K562 (cell line): ENCODE measurements around the gene CCR2. TPM values are rescaled to one million over a fixed set of nuclear protein-coding genes. Genes with fewer than 3 reads are reported as not detected.

Experiments
- DEAF1 ChIP-seq: fragments of 450-650 bp; formaldehyde crosslinking; IDR thresholded peaks from 2 replicates; pipeline ENCODE4 v1.4.0; 2020; ENCODE audit warnings: mild to moderate bottlenecking, moderate library complexity
- HINFP ChIP-seq: fragments of 450-650 bp; conservative IDR thresholded peaks from 2 replicates; pipeline ENCODE4 v1.6.1; 2016; ENCODE audit warnings: missing genetic modification characterization, low read depth, mild to moderate bottlenecking, control low read depth, missing compliant biosample characterization
- KAT8 ChIP-seq: fragments of 450-650 bp; IDR thresholded peaks from 2 replicates; pipeline ENCODE4 v1.6.1; 2016; ENCODE audit warnings: low read depth, mild to moderate bottlenecking
- MTF1 ChIP-seq: fragments of 250-450 bp; sonication (Bioruptor Pico); IDR thresholded peaks from 2 replicates; pipeline ENCODE4 v1.9.0; 2021; ENCODE audit warnings: moderate library complexity, mild to moderate bottlenecking, inconsistent platforms, borderline replicate concordance
- NUFIP1 ChIP-seq: fragments of 450-650 bp; IDR thresholded peaks from 2 replicates; pipeline ENCODE4 v1.6.1; 2018; ENCODE audit not compliant: partially characterized antibody
- PBX2 ChIP-seq, 2 experiments: IDR thresholded peaks in 1 of 2; conservative IDR thresholded peaks in 1 of 2; 2 replicates each; pipeline ENCODE4 v1.6.1; 2016; ENCODE audit warnings: low read depth in 2 of 2, mild to moderate bottlenecking in 1 of 2, missing compliant biosample characterization in 1 of 2, missing genetic modification characterization in 1 of 2, moderate library complexity in 1 of 2
- TCFL5 ChIP-seq: fragments of 250-450 bp; sonication (Bioruptor Pico); conservative IDR thresholded peaks from 2 replicates; pipeline ENCODE4 v1.6.1; 2021; ENCODE audit warnings: mild to moderate bottlenecking, moderate library complexity, matching md5 sums
- THAP12 ChIP-seq: fragments of 250-450 bp; sonication (Bioruptor Pico); IDR thresholded peaks from 2 replicates; pipeline ENCODE4 v1.9.0; 2021; ENCODE audit warnings: mild to moderate bottlenecking, inconsistent platforms
- ZNF277 ChIP-seq: fragments of 250-450 bp; sonication (Bioruptor Pico); IDR thresholded peaks from 2 replicates; pipeline ENCODE4 v1.8.0; 2022; ENCODE audit warnings: inconsistent platforms, mild to moderate bottlenecking, moderate library complexity, borderline replicate concordance
- ZNF512 ChIP-seq: IDR thresholded peaks from 2 replicates; pipeline ENCODE4 v1.6.1; 2016; ENCODE audit warnings: missing genetic modification characterization, missing compliant biosample characterization
- ZNF766 ChIP-seq: fragments of 200-800 bp; sonication (Bioruptor generic); conservative IDR thresholded peaks from 2 replicates; pipeline ENCODE4 v1.6.1; 2016; ENCODE audit warnings: missing genetic modification characterization, missing compliant biosample characterization
- polyA plus RNA-seq, 8 experiments: library from polyadenylated mRNA; depleted of rRNA in 4 of 8; stranded (reverse) in 5 of 8; unstranded in 3 of 8; fragments of >200 nt; fragmentation: Nextera tagmentation in 2 of 8; fragmentation: Illumina TruSeq in 1 of 8; extraction: Ambion mirVana in 2 of 8; extraction: Trizol in 1 of 8; gene quantifications; 2 replicates each; pipeline versions ENCODE4 v1.2.1 to v1.2.3, GENCODE V29; 2011 to 2014; ENCODE audit warnings: inconsistent platforms in 1 of 8, missing spikeins in 1 of 8
- total RNA-seq, 7 experiments: library from RNA; depleted of rRNA in 6 of 7; stranded (reverse); fragments of >200 nt in 6 of 7; fragmentation: Illumina TruSeq in 2 of 7; extraction: Trizol in 2 of 7; gene quantifications; 2 replicates each; pipeline versions ENCODE4 v1.2.1 to v1.2.3, GENCODE V29; 2011 to 2021; ENCODE audit warnings: low replicate concordance in 1 of 7

CCR2 gene
- total and polyA plus RNA-seq, 9 of the 15 experiments (the other 6 are each of a cell fraction or from before 2014, with no cell fraction given): not detected

GRCh38 chr3:46398186-46398955 lies 44.5 kb downstream of the CCR2 start (continued):
- no peak for TF ChIP-seq PBX2 (CRISPR knock-in tag; IDR thresholded peaks at IDR 0.05; ENCODE audit: low read depth)
- no peak for TF ChIP-seq PBX2 (tag; conservative IDR thresholded peaks at IDR 0.05; ENCODE audit: low read depth)
- peak; percentile 57; the same call in 1 of the 2 replicates for TF ChIP-seq ZNF766
- no peak for TF ChIP-seq ZNF277 (CRISPR knock-in tag)
- TF ChIP-seq HINFP: no peak
- TF ChIP-seq TCFL5 (CRISPR knock-in tag): no peak
- no peak for TF ChIP-seq MTF1 (CRISPR knock-in tag)
- peak; percentile 97 for TF ChIP-seq ZNF512 (tag)
- TF ChIP-seq DEAF1: no peak
- TF ChIP-seq THAP12: no peak
- TF ChIP-seq KAT8: no peak
- TF ChIP-seq NUFIP1: no peak
